HCT116 (cell line): ENCODE data around the gene GMPPB.

Source experiments
- ATF3 ChIP-seq: IDR thresholded peaks from 2 replicates; pipeline ENCODE4 v1.6.1; 2012
- CTCF ChIP-seq, 3 experiments: fragments of 200-600 bp in 1 of 3; sonication (generic) in 1 of 3; IDR thresholded peaks in 2 of 3; conservative IDR thresholded peaks in 1 of 3; 2 replicates each; pipeline ENCODE4 v1.5.1; 2012 to 2017; ENCODE audit warnings: low read depth in 2 of 3, low read length in 2 of 3, antibody characterized with exemption in 1 of 3, borderline replicate concordance in 1 of 3, control low read depth in 1 of 3, mild to moderate bottlenecking in 1 of 3, mixed read lengths in 1 of 3, mixed run types in 1 of 3, moderate library complexity in 1 of 3; ENCODE audit not compliant: insufficient read depth in 1 of 3
- EGR1 ChIP-seq: IDR thresholded peaks from 2 replicates; pipeline ENCODE4 v1.6.1; 2012; ENCODE audit warnings: low read depth
- ELF1 ChIP-seq: IDR thresholded peaks from 2 replicates; pipeline ENCODE4 v1.6.1; 2012; ENCODE audit warnings: low read depth, borderline replicate concordance
- EZH2 ChIP-seq: fragments of 200-600 bp; sonication (generic); IDR thresholded peaks from 2 replicates; pipeline ENCODE4 v1.6.1; 2017; ENCODE audit warnings: antibody characterized with exemption, mixed run types
- EZH2phosphoT487 ChIP-seq: fragments of 200-600 bp; IDR thresholded peaks from 2 replicates; pipeline ENCODE4 v1.6.1; 2018; ENCODE audit warnings: antibody characterized with exemption, borderline replicate concordance
- FOSL1 ChIP-seq: IDR thresholded peaks from 2 replicates; pipeline ENCODE4 v1.6.1; 2012; ENCODE audit warnings: low read depth
- JUND ChIP-seq: IDR thresholded peaks from 2 replicates; pipeline ENCODE4 v1.6.1; 2012
- MAX ChIP-seq: IDR thresholded peaks from 2 replicates; pipeline ENCODE4 v1.6.1; 2012
- POLR2A ChIP-seq: IDR thresholded peaks from 2 replicates; pipeline ENCODE4 v1.7.0; 2011; ENCODE audit warnings: borderline replicate concordance; ENCODE audit not compliant: insufficient read depth, insufficient read length; ENCODE audit errors: extremely low read depth
- POLR2AphosphoS5 ChIP-seq: IDR thresholded peaks from 2 replicates; pipeline ENCODE4 v1.6.1; 2011; ENCODE audit warnings: mild to moderate bottlenecking, low read depth, low read length, moderate library complexity
- TCF7L2 ChIP-seq: IDR thresholded peaks from 2 replicates; pipeline ENCODE4 v1.7.0; 2011; ENCODE audit warnings: borderline replicate concordance, inconsistent platforms; ENCODE audit not compliant: insufficient read depth, insufficient read length; ENCODE audit errors: extremely low read depth

- TF ChIP-seq CTCF (IDR thresholded peaks at IDR 0.05 in 2 of 3, conservative IDR thresholded peaks at IDR 0.05 in 1 of 3; ENCODE audit: borderline replicate concordance in 1 of 3, insufficient read depth in 1 of 3, low read depth in 2 of 3, low read length in 2 of 3): no peak
- TF ChIP-seq ELF1: no peak
- TF ChIP-seq JUND: no peak
- peak; percentile 71 for TF ChIP-seq POLR2A
- TF ChIP-seq EZH2phosphoT487: no peak
- TF ChIP-seq POLR2AphosphoS5: peak; percentile 82
- no peak for TF ChIP-seq EZH2
- no peak for TF ChIP-seq EGR1
- TF ChIP-seq MAX: no peak
- TF ChIP-seq ATF3: no peak
- peak; percentile 39 for TF ChIP-seq TCF7L2
- no peak for TF ChIP-seq FOSL1
These were observed 49.8 kb downstream of the GMPPB start, which contains the start of gene APEH for GRCh38 chr3:49673715-49674496.
